GM03348 (cell line): ENCODE results near the gene TNS3.
"Not testable (repeated sequence)": the region's sequence is repeated elsewhere in the genome, so short reads cannot be mapped to it uniquely, and the experiment has no call there.

Experiments used
- DNase-seq: peaks from one replicate; pipeline ENCODE4 v3.0.0; 2012; ENCODE audit warnings: low spot score

TNS3 gene

GRCh38 chr7:47452295-47452694, 129.6 kb downstream of the TNS3 start:
- no peak for DNase-seq

- DNase-seq = peak; percentile 41
Measured at GRCh38 chr7:47451851-47452205, 130.1 kb downstream of the TNS3 start.

- peak; percentile 75 for DNase-seq
Measured at GRCh38 chr7:47449810-47450590, 131.9 kb downstream of the TNS3 start.

- no peak for DNase-seq
Measured at GRCh38 chr7:47448971-47449370, 132.9 kb downstream of the TNS3 start.

GRCh38 chr7:47447621-47448349, 134.1 kb downstream of the TNS3 start:
- DNase-seq = no peak

GRCh38 chr7:47446871-47447466, 134.9 kb downstream of the TNS3 start:
- DNase-seq = no peak

- DNase-seq = peak; percentile 49
Measured at GRCh38 chr7:47444376-47445098, 137.4 kb downstream of the TNS3 start.

GRCh38 chr7:47443049-47443448, 138.9 kb downstream of the TNS3 start:
- DNase-seq = no peak

- no peak for DNase-seq
Measured at GRCh38 chr7:47442605-47442865, 139.4 kb downstream of the TNS3 start.

- peak; percentile 54 for DNase-seq
Measured at GRCh38 chr7:47441796-47442604, 139.9 kb downstream of the TNS3 start.

GRCh38 chr7:47441048-47441447, 140.9 kb downstream of the TNS3 start:
- not testable (repeated sequence) for DNase-seq

GRCh38 chr7:47440320-47440719, 141.6 kb downstream of the TNS3 start:
- DNase-seq = no peak

GRCh38 chr7:47439181-47439667, 142.7 kb downstream of the TNS3 start:
- DNase-seq = no peak

- DNase-seq = no peak
Measured at GRCh38 chr7:47438411-47439029, 143.4 kb downstream of the TNS3 start.

- peak; percentile 89 for DNase-seq
Measured at GRCh38 chr7:47435889-47436312, 146.0 kb downstream of the TNS3 start.

GRCh38 chr7:47433564-47433895, 148.4 kb downstream of the TNS3 start:
- DNase-seq = no peak

- no peak for DNase-seq
Measured at GRCh38 chr7:47432671-47433563, 149.0 kb downstream of the TNS3 start.

- DNase-seq = no peak
Measured at GRCh38 chr7:47430422-47430821, 151.5 kb downstream of the TNS3 start.

GRCh38 chr7:47428768-47429472, 153.0 kb downstream of the TNS3 start:
- no peak for DNase-seq
